HG02759 (cell line): ENCODE measurements around the gene KLF15.

ENCODE experiments used
- ATAC-seq: cut with Tn5 transposase; IDR thresholded peaks from one replicate; pipeline ENCODE4 v1.9.1; 2021; ENCODE audit warnings: mild to moderate bottlenecking, moderate library complexity; ENCODE audit not compliant: unreplicated experiment

Gene KLF15

DNA sequence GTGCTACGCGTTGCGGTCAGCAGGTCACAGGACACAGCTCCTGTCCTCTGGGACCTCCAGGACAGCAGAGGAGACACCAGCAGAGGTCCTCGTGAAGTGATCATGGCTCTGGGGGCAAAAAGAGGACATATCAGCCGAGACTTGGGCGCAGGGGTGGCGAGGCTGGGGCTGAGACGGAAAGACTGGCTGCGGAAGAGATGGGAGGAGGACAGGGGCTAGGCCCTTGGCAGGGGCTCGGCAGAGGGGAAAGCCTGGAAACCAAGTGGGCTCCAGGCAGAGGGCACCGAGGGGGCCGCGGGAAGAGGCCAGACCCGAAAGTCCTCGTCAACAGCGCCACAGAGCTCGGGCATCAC lies 32.6 kb upstream of the KLF15 start:
- no peak for ATAC-seq

DNA sequence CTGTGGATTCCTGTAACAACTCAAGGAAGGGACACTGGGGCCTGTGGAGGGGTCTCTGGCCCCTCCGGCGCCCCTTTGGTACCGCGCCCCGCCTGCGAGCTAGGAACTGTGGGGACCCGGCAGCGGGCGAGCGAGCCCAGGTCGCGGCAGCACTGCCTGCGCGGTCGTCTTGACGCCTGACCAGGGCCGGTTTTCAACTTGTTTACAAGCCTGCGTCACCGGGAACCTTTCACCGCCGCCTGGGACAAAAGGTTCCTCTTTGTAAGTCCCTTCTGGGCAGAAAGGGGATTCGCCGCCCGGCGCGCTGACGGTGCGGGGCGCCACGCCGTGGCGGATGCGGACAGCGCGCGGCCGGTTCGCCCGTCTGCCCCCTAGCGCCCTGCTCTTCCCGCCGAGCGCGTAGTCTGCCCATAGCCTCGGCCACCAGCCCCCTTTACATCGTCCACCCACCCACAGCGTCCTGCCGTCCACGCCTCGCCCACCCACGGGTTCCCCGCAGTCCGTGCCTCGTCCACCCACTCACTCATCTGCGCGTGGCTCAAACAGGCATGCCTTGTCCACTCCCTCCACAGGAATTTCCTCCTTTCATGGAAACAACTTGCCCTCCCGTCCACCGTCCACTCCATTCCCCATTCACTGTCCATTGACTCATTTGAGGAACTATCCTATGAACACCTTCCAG lies 32.0 kb upstream of the KLF15 start:
- peak; percentile 89 for ATAC-seq

DNA sequence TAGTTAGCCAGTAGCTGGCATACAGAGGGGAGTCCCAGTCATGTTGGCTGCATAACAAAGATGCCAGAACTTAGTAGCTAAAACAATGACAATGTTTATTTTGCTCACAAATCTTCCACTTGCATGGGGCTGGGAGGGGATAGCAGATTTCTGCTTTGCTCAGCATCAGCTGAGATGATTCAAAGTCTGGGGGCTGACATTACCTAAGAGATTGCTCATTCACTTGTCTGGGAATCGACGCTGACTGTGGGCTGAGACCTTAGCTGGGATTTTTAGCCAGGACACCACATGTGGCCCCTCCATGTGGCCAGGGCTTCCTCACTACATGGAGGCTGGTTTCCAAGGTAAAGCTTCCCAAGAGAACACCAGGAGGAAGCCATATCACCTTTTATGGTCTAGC lies 24.8 kb upstream of the KLF15 start:
- ATAC-seq = no peak

DNA sequence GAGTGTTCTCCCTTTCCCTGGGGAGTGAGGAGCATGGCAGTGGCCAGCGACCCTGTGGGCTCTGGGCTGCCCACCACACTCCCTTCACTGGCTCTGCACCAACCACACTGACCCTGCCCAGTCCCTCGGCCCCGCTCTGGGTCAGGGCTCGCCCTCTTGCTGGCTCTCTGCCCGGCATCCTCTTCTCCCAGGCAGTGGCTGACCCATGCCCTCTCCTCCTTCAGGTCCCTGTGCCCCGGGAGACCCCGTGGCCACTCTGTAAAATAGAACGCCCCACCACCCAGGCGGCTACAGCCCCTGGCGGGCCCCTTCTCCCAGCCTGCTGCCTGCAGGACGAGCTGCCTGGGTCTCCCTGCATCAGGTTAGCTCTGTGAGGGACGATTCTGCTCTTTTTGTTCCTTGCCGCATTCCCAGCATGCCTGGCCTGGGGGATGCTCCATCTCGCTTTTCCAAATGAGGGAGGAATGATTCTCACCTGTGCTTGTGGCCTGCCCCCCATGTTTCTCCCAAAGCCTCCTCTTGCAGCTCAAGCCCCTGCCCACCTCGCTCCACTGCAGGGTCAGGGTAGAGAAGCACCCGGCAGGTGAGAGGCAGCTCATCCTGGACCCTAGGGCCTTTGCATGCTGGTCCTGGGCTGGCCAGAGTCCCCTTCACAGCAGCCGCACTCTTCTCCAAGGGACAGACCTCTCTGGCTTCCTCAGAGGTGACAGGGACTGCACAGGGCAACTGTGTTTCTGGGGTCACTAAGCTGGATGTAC lies 23.0 kb upstream of the KLF15 start:
- ATAC-seq = no peak

DNA sequence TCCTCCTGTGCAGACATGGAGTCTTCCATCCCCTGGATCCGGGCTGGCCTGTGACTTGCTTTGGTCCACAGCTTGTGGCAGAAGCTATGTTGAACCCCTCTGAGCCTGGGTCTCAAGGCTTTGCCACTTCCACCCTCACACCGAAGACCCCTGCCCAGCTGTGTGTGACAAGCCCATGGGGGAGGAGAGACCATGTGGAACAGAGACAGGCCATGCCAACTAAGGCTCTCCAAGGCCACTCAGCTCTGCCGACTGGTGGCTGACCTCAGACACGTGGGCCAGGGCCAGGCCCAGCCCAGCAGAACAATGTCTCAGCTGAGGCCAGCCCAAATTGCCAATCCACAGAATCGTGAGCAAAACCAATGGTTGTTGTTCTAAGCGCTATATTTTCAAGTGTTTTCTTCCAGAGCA lies 21.1 kb upstream of the KLF15 start:
- no peak for ATAC-seq

DNA sequence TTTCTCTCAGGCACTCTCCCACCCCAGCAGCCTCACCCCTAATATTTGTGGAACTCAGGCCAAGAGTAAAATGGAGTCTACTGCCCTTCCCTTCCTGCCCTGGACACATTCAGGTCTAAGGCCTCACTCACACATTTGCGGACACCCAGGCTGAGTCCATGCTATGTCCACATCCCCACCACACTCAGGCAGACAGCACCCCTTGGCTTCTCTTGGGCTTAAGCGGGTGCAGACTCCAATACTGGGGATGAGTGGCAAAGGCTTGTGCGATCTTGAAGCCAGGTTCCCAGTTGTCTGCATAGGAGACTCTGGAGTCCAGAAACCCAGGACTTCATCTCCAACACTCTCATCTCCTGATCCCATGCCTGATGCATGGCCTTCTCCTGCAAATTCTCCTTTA lies 20.0 kb upstream of the KLF15 start:
- ATAC-seq = no peak

DNA sequence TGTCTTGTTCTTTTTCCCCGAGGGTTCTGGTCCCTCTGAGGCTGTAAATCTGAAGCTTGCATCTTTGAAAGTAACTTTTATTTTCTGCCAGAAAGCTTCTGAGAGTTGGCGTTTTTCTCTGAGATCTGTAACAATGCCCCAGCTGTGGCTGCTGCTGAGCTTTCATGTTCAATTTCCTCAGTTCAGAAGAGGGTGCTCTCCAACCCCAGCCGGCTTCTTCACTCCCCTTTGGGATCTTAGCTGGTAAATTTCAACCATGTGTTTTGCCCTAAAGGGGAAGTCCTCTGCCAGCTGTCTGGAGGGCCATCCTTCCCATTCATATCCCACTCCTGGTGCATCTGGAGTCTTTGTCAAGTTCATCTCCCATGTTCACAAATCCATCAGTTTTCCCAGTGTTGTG lies 19.2 kb upstream of the KLF15 start:
- ATAC-seq = no peak

DNA sequence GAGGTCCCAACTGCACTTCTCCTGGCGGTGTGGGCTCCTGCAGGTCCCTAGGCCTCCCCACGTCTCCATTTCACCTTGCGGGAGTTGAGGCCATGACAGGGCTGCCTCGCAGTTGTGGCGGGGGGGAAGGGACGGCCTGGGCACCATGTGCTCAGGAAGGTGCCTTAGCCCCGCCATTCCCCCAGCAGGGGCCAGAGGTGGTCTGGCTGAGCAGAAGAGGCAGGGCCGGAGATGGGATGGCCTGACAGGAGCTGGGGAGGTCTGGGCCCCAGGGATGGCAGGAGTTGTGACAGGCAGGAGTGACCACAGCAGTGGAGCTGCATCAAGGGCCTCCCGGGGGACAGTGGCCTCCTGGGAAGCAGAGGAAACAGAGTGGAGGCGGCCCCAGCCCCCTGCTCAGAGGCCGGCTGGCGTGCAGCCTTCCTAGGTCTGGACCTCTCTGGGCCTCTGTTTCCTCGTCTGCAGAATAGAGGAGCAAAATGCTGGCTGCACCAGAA lies 18.7 kb upstream of the KLF15 start:
- no peak for ATAC-seq

DNA sequence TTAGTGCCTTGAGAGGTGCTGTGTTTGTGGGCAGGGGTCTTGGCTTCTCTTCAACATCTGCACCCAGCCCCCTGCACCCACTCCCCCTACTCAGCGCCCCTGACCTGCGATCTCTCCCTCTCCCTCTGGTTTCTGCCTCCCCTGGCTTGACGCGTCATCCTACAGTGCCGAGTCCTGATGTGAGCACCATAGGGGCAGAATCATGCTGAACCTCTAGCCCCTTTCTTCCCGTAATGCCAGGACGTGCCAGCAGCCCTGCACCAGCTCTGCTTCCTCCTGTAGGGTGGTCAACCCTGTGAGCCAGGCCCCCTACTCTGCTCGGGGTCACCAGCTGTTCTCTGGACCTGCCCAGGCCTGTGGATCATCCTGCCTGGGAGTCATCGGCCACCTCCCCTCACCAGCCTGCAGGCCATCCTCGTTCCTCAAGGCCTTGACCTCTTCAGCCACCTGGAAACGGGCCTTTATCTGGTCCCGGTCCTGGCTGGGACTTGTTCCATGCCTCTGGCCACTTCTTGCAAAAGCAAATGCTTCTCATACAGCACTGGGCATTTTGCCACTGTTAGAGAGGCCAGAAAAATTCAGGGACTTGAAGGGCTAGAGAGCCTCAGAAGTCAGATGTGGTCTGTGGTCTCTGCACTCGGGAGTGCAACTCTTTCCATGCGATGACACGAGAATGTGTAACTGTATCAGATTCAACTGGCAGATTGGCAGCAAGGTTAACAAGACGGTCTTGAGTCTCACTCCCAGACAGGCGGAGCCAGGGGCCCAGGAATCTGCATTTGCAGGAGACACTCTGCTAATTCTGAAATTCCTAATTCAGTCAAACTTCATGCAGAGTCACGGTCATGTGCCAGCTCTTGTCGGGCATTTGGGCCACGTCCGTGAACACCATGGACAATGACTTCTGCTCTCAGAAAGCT lies 16.7 kb upstream of the KLF15 start:
- no peak for ATAC-seq

DNA sequence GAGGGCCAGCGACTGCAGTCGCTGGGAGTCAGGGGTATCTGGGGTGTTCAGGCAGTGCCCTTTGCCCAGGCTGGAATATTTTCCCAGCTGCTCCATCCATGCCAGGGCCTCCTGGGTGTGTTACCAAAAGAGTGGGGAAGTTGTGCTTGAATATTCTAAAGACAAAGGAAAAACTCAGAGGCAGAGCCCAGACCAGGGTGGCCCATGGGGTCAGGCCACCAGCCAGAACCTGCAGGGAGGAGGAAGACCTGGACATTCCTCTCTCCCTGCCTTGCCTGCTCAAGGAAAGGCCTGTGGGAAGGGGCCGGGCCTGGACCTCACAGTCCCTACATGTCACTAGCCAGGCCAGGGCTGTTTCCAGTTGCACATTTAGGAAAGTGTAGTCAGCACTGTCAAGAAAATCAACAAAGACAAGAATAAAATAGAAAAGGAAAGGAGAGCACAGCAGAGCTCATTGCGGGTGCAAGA lies 16.0 kb upstream of the KLF15 start:
- no peak for ATAC-seq

DNA sequence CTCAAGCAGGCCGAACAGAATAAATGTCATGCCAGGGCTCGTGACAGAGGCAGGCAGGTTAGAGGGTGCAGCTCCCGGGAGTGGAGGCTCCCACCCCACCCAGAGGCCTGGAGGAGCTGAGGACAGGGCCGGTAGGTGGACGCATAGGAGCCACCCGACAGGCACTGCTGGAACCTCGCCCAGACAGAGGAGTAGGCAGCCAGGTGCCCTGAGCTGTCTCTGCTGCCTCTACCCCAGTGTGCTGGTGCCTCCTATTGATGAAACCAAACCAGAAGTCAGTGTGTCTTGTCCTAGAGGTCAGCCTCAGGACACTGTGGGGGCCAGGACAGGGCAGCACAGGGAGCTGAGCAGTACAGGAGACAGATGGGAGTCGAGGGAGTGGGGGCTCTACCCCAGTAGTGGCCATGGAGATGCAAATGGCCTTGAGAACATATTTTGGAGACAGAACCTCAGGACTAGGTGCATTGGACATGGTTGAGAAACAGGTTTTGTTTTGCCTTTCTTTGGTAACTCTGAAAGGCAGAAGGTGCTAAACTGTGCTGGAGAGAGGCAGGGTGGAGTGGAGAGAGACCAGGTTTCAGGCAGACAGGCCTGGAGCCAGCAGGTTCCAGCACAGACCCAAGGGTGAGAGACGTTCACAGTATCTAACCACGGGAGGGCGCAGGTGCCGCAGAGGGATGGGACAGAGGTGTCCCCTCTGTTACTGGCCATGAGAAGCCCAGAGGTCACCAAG lies 15.4 kb upstream of the KLF15 start:
- no peak for ATAC-seq

DNA sequence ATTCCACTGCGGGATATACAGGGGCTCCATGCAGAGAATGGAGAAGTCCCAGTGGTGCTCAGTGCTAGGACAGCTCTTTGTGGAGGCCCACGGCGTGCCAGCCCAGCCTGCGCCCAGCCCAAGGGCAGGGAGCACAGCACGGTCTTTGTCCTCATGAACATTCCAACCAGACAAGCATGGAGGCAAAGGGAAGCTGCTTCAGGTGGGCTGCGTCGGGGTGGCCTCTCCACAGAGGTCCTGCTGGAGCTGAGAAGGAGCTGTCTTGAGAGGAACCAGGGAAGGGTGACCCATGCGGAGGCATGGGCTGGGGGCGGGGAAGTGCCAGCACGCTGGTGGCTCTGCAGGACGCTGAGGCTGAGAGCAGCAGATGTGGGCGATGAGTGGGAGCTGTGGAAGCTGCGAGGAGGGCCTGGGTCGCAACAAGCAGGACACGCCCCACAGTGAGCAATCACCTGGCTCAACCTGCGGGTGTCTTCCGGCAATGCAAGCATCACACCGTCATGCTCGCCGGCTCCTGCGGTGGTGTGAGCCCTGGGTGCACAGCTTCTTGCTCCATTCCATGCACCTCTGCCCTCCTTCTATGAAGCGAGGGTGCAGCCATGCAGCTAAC lies 14.0 kb upstream of the KLF15 start:
- ATAC-seq = no peak

DNA sequence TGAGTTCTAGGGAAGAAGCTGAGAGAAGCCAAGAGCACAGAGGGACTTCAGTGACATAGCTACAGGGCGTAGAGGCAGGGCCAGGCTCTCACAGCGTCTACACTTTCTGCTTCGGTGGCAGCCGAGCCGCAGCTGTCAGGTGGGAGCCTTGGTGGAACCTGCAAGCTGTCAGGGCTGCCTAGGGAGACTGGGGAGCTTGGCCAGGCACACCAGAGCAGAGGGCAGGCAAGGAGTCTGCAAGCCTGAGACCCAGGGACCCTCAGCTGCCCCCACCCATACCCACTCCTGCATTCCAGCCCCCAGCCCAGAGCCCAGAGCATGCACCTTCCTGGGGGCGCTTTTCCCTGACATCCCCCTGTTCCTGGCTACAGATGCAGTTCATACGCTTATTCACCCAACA lies 13.4 kb upstream of the KLF15 start:
- no peak for ATAC-seq

DNA sequence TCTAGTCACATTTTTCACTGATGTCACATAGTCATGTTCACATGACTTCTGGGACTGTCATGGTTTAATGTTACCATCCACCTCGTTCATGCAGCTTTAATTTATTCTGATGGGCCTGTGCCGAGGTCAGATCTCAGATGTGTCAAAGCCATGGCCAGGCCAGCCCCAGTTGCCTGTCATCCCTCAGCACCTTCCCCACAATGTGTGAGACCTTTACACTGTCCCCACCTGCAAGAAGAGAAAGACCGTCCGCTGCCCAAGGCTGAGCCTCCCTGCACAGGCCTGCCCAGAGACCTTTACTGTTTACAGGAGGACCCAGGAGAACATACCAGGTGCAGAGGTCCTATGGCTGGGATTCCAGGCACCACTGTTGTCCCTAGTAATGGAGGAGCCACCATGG lies 12.8 kb upstream of the KLF15 start:
- ATAC-seq = no peak

DNA sequence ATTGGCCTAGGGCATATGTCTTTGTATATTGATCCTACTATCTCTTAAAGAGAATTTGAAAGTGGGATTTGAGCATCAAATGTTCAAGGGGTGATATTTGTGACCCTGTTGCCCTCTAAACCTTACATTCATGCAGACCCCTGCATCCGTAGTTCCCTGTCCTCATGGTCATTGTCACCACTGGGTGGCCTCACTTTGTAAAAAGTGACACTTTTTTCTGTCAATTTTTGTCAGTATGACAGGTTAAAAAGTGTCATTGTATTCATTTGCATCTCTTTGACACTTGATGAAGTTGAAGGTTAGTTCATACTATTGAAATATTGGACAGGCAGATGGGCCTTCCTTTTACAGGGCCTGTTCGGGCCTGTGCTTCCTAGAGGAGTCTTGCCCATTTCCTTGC lies 12.3 kb upstream of the KLF15 start:
- no peak for ATAC-seq

DNA sequence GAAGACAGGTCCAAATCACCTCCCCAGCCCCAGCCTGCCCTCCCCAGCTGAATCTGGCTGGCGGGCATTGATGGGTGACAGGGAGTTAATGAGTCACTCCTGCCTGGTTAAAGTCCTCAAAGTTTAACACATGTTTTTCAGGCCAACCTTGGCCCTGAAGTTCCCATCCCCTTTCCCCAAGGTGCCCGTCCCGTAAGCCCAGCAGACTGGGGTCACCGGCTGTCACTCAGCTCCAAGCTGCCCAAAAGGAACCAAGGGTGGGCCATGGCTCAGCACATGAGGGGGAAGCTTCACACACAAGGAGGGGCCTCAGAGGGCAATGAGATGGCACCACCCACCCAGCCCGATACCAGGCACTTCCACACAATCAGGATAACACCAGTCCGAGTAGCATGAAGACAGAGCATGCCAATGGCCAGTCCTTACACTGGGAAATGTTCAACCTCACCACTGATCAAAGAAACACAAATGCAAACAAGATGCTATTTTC lies 10.2 kb upstream of the KLF15 start:
- no peak for ATAC-seq

DNA sequence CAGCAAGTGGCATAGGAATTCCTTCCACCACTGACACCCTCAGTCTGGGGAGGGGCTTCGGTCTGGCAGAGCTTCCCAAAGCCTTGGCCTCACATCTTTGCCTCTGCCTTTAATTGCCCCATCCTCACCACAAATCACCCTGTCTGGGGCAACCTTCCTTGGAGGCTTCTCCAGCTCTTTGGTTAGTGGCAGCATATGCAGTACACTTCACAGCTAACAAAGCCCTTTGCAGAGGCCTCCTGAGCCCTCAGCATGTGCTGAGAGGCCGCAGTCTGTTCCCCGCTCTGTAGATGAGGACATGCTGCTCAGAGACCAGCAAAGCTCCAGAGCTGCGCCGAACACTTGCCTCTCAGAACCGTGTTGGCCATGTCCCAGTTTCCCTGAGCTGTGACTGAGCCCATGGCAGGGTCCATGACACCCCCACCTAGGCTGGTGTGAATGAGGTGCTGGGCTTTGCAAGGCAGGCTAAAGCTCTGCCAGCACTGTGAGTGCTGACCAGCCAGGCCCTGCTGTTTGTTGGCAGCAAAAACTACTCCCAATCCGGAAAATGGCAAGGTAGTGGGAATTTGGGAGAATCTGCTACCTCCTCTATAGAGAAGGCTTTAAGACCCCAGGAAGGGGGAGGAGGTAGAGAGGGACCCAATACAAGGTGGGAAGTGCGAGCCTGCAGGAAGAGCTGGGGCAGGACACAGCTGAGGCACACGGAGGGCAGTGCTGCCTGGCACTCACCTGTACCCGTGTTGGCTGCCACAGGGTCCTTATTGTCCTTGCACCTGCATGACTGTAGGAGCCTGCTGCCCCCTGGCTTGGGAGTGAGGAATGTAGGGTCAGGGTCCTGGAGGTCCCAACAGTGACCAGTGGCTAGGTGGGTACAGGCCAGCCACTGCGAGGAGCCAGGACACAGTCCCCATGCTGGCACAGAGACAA lies 8.4 kb upstream of the KLF15 start:
- ATAC-seq = no peak

DNA sequence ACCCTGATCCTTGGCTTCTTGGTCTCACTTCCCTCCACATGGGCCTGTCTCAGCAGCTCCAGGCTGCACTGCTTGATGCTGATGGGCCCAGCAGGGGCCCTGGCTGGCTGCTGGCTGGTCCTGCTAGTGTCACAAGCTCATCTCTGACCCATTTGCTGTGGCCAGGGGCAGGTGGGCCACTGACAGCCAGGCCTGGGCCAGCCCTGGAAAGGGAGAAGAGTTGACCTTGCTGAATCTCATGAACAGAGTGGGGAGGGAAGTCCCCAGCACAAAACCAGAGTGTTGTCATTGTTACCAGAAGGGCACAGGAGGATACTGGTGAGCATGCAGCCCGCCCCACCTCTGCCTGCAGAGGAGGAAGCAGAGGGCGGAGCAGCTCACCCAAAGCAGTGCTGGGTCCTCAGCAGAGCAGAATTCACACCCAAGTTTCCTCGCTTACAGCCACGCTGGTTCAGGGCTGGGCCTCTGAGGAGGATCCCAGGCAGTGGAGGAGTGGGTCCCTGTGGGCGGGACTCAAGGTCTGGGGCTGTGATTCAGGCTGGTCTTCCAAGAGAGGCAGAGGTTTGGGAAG lies 7.6 kb upstream of the KLF15 start:
- no peak for ATAC-seq
